Panc1 (cell line): ENCODE measurements around the gene SLC30A7. TPM values are rescaled to one million over a fixed set of nuclear protein-coding genes. Genes with fewer than 3 reads are reported as not detected.

Experiments
- ATAC-seq: fragments of 200-7000 bp; cut with Tn5 transposase; 2 replicates; pipeline ENCODE4 v1.9.1; 2020; ENCODE audit warnings: mild to moderate bottlenecking, moderate library complexity
- BruUV-seq: library from RNA; stranded (reverse); fragments of 400-500 nt; replicated peaks from 2 replicates; lab custom pipeline; 2021; lab: Mats Ljungman, UMichigan
- CTCF ChIA-PET: fragments of 300-600 bp; sonication (Branson Sonifier 250); formaldehyde crosslinking; loops from one replicate; lab custom pipeline; 2022; ENCODE audit warnings: antibody characterized with exemption; lab: Charles Lee
- POLR2A ChIA-PET: fragments of 300-600 bp; sonication (Branson Sonifier 250); formaldehyde crosslinking; loops from one replicate; lab custom pipeline; 2022; ENCODE audit warnings: antibody characterized with exemption; lab: Charles Lee
- DNase-seq: peaks from one replicate; pipeline ENCODE4 v3.0.0-alpha.2; 2010; ENCODE audit warnings: low read depth, low spot score
- H3K27ac ChIP-seq: 2 replicates; pipeline ENCODE4 v1.5.1; 2011; ENCODE audit warnings: mild to moderate bottlenecking, low read length, inconsistent platforms
- H3K27me3 ChIP-seq: fragments of 200-500 bp; sonication (Bioruptor generic); 2 replicates; pipeline ENCODE4 v1.6.0; 2014; ENCODE audit warnings: low read length, inconsistent platforms; ENCODE audit not compliant: control insufficient read depth, insufficient read depth
- H3K36me3 ChIP-seq: fragments of 200-500 bp; sonication (Bioruptor generic); 2 replicates; pipeline ENCODE4 v1.5.1; 2014; ENCODE audit warnings: inconsistent platforms, mild to moderate bottlenecking, low read length, moderate library complexity; ENCODE audit not compliant: control insufficient read depth, insufficient read depth
- H3K4me1 ChIP-seq: 2 replicates; pipeline ENCODE4 v1.5.1; 2011; ENCODE audit warnings: inconsistent platforms, mild to moderate bottlenecking, low read length, moderate library complexity; ENCODE audit not compliant: control insufficient read depth, insufficient read depth
- H3K4me3 ChIP-seq, 2 experiments: 2 replicates each; pipeline ENCODE4 v1.5.1; 2011 to 2012; ENCODE audit warnings: low read depth in 2 of 2, low read length in 2 of 2, mild to moderate bottlenecking in 2 of 2, inconsistent platforms in 1 of 2, moderate library complexity in 1 of 2
- H3K9me3 ChIP-seq: fragments of 200-500 bp; sonication (Bioruptor generic); 2 replicates; pipeline ENCODE4 v1.5.1; 2014; ENCODE audit warnings: low read depth, mild to moderate bottlenecking, inconsistent platforms, low read length, moderate library complexity; ENCODE audit not compliant: control insufficient read depth, insufficient read depth
- CTCF ChIP-seq: fragments of 450-650 bp; IDR thresholded peaks from 2 replicates; pipeline ENCODE4 v1.5.1; 2017; ENCODE audit warnings: mild to moderate bottlenecking
- POLR2AphosphoS5 ChIP-seq: IDR thresholded peaks from 2 replicates; pipeline ENCODE4 v1.6.1; 2012; ENCODE audit warnings: mild to moderate bottlenecking, low read depth, low read length, moderate library complexity
- REST ChIP-seq, 2 experiments: IDR thresholded peaks; 2 replicates each; pipeline ENCODE4 v1.6.1; 2011 to 2012; ENCODE audit warnings: low read depth in 2 of 2, control low read depth in 1 of 2, low read length in 1 of 2, mild to moderate bottlenecking in 1 of 2, moderate library complexity in 1 of 2; ENCODE audit not compliant: insufficient read depth in 1 of 2
- SIN3A ChIP-seq: IDR thresholded peaks from 2 replicates; pipeline ENCODE4 v1.6.1; 2012; ENCODE audit warnings: low read depth, mild to moderate bottlenecking, low read length, moderate library complexity, borderline replicate concordance; ENCODE audit not compliant: insufficient read depth
- TCF7L2 ChIP-seq: IDR thresholded peaks from 2 replicates; pipeline ENCODE4 v1.6.1; 2011; ENCODE audit warnings: mild to moderate bottlenecking, low read depth, low read length, inconsistent platforms
- in situ Hi-C: cut with HindIII; loops from 2 replicates; pipeline ENCODE4 v1.10.0; 2016; ENCODE audit warnings: low sequenced_read_pairs, low pct_unique_long_range_greater_than_20kb
- intact Hi-C: fragments of 100-400 bp; cut with micrococcal nuclease; formaldehyde crosslinking; loops from one replicate; pipeline ENCODE4 v1.10.0; 2022; ENCODE audit not compliant: unreplicated experiment
- total RNA-seq: library from RNA; stranded (reverse); gene quantifications from one replicate; pipeline ENCODE4 v1.2.1, GENCODE V29; 2021; ENCODE audit not compliant: unreplicated experiment

The SLC30A7 gene
- total RNA-seq, 1 experiment from 2014 or later, result 18.5 TPM

GRCh38 chr1:100976936-100977335 lies 81.0 kb downstream of the SLC30A7 start:
- Histone ChIP-seq H3K4me3 (no peak overlapping the region), H3K4me1 (no peaks in the 10 kb centered on the region), H3K36me3 (no peaks in the 10 kb centered on the region; the same call in 1 of the 2 replicates), H3K27ac (no peak overlapping the region), H3K9me3 (no peaks in the 10 kb centered on the region), H3K27me3 (no peaks in the 10 kb centered on the region)
- DNase-seq, result no peak
- intact Hi-C loops (no loop called here), in situ Hi-C loops (no loop called here)
- ATAC-seq, result no peak
- POLR2A ChIA-PET, result no interaction called here
- TF ChIP-seq SIN3A (no peak), CTCF (no peak), TCF7L2 (no peak)
- CTCF ChIA-PET, result no interaction called here
- no TSS peak for BruUV-seq

GRCh38 chr1:100979631-100980030 lies 83.7 kb downstream of the SLC30A7 start:
- Histone ChIP-seq H3K4me1 (no peaks in the 10 kb centered on the region), H3K9me3 (no peaks in the 10 kb centered on the region), H3K36me3 (no peaks in the 10 kb centered on the region; the same call in 1 of the 2 replicates), H3K27me3 (no peaks in the 10 kb centered on the region), H3K4me3 (no peak overlapping the region), H3K27ac (no peak overlapping the region)
- ATAC-seq (no peak), DNase-seq (no peak)
- TF ChIP-seq CTCF (no peak), REST (IDR thresholded peaks at IDR 0.05; ENCODE audit: insufficient read depth in 1 of 2, low read depth in 2 of 2, low read length in 1 of 2) (no peak), SIN3A (no peak), TCF7L2 (no peak), POLR2AphosphoS5 (no peak)
- BruUV-seq, result no TSS peak
- in situ Hi-C loops (no loop called here), intact Hi-C loops (no loop called here)
- ChIA-PET CTCF (no interaction called here), POLR2A (no interaction called here)
